Psoas muscle (tissue), 8 donors: ENCODE results near the gene OR2A2. TPM values are rescaled to one million over a fixed set of nuclear protein-coding genes. Genes with fewer than 3 reads are reported as not detected.
"Not testable (repeated sequence)": the region's sequence is repeated elsewhere in the genome, so short reads cannot be mapped to it uniquely, and the experiment has no call there.

Source experiments
- ATAC-seq, 4 donors: fragments of 200-7000 bp; cut with Tn5 transposase; one replicate each; pipeline ENCODE4 v1.9.1; 2020; ENCODE audit warnings: moderate library complexity in 3 of 4, mild to moderate bottlenecking in 2 of 4
- DNase-seq, 2 donors: peaks; one replicate each; pipeline ENCODE4 v3.0.0-alpha.2; 2020
- H3K27ac ChIP-seq: fragments of 200-600 bp; one replicate; pipeline ENCODE4 v1.8.0; 2022
- H3K27me3 ChIP-seq, 3 donors: fragments of 200-600 bp in 1 of 3; one replicate each; pipeline versions ENCODE4 v1.6.1 to v1.8.0; 2013 to 2022; ENCODE audit warnings: low read length in 2 of 3, mild to moderate bottlenecking in 2 of 3, moderate library complexity in 1 of 3; ENCODE audit not compliant: insufficient read depth in 3 of 3
- H3K36me3 ChIP-seq, 2 donors: fragments of 200-600 bp in 1 of 2; one replicate each; pipeline versions ENCODE4 v1.6.1 to v1.8.0; 2013 to 2022; ENCODE audit warnings: low read depth in 1 of 2, mild to moderate bottlenecking in 1 of 2, moderate library complexity in 1 of 2; ENCODE audit not compliant: insufficient read depth in 1 of 2
- H3K4me1 ChIP-seq: fragments of 200-600 bp; one replicate; pipeline ENCODE4 v1.8.0; 2022
- H3K4me3 ChIP-seq: fragments of 200-600 bp; one replicate; pipeline ENCODE4 v1.8.0; 2022; ENCODE audit warnings: mild to moderate bottlenecking
- H3K9me3 ChIP-seq: fragments of 200-600 bp; one replicate; pipeline ENCODE4 v1.8.0; 2022
- WGBS, 3 donors: extraction: QIAGEN DNeasy Blood & Tissue Kit; methylation state at CpG; one replicate each; pipeline versions ENCODE4 v1.1.6 to v1.1.7; 2013; 5-methylcytosine and 5-hydroxymethylcytosine counted together
- intact Hi-C, 2 donors: fragments of 100-400 bp; cut with DNase I; formaldehyde crosslinking; loops; one replicate each; pipeline versions ENCODE4 v1.11.0 to v1.14.2; 2022
- polyA plus RNA-seq, 3 donors: library from polyadenylated mRNA; stranded (reverse); fragments of 200-250 nt; gene quantifications; one replicate each; pipeline ENCODE4 v1.2.3, GENCODE V29; 2013
- total RNA-seq, 4 donors: library from RNA; stranded (reverse); fragmentation: NEBNext Ultra II Directional in 2 of 4; extraction: Animal tissue kit (Norgen Biotek cat#: 25700) in 2 of 4; gene quantifications; one replicate each; pipeline versions ENCODE4 v1.2.1 to v1.2.4, GENCODE V29; 2021 to 2023
- TF ChIP-seq, protein P1 (sequence below): fragments of 200-600 bp; IDR thresholded peaks from one replicate; pipeline ENCODE4 v1.8.0; 2022; ENCODE audit warnings: antibody characterized with exemption
- donor health status: healthy with polysubstance abuse.
- donor health status: DM: no; HTN: no; CAD: no; lungs with moderate emphysema.
- donor health status: Bipolar disorder and iron deficiency.
- donor health status: healthy.
- donor health status: DM: yes; HTN: yes; CAD: no.
- donor health status: DM: no; HTN: no; CAD: no.
- donor health status: DM: no; HTN: no; CAD: no.
- donor health status: DM: yes; HTN: yes; CAD: no.

OR2A2 gene
- total and polyA plus RNA-seq, 7 donors = not detected

DNA sequence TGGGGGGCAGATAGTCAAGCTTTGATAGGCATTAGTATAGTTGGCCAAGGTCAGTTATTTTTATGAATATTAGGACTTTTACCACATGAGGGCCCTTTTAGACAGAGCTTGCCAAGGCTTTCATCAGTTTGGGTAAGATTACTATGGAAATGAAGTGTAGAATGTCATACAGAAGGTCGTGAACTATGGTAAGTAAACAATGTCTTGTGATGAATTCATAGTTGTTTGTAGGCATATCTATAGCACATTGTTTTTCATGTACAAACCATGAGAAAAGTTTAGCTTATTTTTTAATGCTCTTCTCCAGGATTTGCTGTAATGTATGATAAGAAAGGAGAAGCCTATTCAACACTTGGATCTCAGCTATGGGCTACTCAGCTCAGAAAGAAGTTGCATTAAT is 4.3 kb downstream of the OR2A2 start:
- DNase-seq (no peak), ATAC-seq (no peak)
- Histone ChIP-seq H3K27ac (no peak overlapping the region), H3K36me3 (no peaks in the 10 kb centered on the region), H3K4me3 (no peak overlapping the region), H3K4me1 (no peaks in the 10 kb centered on the region), H3K27me3 (peaks cover 0 to 3% (median 0%) of the 10 kb centered on the region in 3 donors), H3K9me3 (no peaks in the 10 kb centered on the region)
- 35 to 38% (median 37%) methylated on average over 1 of the region's 1 CpG for WGBS, 3 donors
- TF ChIP-seq, protein P1, sequence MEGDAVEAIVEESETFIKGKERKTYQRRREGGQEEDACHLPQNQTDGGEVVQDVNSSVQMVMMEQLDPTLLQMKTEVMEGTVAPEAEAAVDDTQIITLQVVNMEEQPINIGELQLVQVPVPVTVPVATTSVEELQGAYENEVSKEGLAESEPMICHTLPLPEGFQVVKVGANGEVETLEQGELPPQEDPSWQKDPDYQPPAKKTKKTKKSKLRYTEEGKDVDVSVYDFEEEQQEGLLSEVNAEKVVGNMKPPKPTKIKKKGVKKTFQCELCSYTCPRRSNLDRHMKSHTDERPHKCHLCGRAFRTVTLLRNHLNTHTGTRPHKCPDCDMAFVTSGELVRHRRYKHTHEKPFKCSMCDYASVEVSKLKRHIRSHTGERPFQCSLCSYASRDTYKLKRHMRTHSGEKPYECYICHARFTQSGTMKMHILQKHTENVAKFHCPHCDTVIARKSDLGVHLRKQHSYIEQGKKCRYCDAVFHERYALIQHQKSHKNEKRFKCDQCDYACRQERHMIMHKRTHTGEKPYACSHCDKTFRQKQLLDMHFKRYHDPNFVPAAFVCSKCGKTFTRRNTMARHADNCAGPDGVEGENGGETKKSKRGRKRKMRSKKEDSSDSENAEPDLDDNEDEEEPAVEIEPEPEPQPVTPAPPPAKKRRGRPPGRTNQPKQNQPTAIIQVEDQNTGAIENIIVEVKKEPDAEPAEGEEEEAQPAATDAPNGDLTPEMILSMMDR = no peak
- intact Hi-C loops = no loop called here

GRCh38 chr7:144118341-144118740 is 9.0 kb downstream of the OR2A2 start:
- TF ChIP-seq, protein P1 = no peak
- intact Hi-C loops = no loop called here
- ATAC-seq (no peak), DNase-seq (no peak)
- no peaks in the 10 kb centered on the region for H3K36me3 ChIP-seq
- no peaks in the 10 kb centered on the region for H3K27me3 ChIP-seq
- H3K9me3 ChIP-seq = no peaks in the 10 kb centered on the region
- H3K27ac ChIP-seq = no peak overlapping the region
- WGBS, 3 donors = 70 to 84% (median 73%) methylated on average over 8 of the region's 8 CpGs
- no peaks in the 10 kb centered on the region for H3K4me1 ChIP-seq
- H3K4me3 ChIP-seq = no peak overlapping the region

GRCh38 chr7:144122876-144123275 is 13.5 kb downstream of the OR2A2 start, which contains the start of gene OR2A14:
TSS of gene OR2A14 (plus strand) at chr7:144123176. CDS start at chr7:144129113, 5,937 bp downstream.
- no peaks in the 10 kb centered on the region for H3K27me3 ChIP-seq
- intact Hi-C loops = no loop called here
- no peaks in the 10 kb centered on the region for H3K9me3 ChIP-seq
- no peak for ATAC-seq
- H3K36me3 ChIP-seq = no peaks in the 10 kb centered on the region
- H3K4me3 ChIP-seq = no peak within 1 kb of the TSS
- no peaks in the 10 kb centered on the region for H3K4me1 ChIP-seq
- 92 to 94% (median 93%) methylated on average over 1 of the region's 1 CpG for WGBS, 3 donors
- TF ChIP-seq, protein P1 = no peak
- DNase-seq = no peak
- H3K27ac ChIP-seq = no peak within 1 kb of the TSS

DNA sequence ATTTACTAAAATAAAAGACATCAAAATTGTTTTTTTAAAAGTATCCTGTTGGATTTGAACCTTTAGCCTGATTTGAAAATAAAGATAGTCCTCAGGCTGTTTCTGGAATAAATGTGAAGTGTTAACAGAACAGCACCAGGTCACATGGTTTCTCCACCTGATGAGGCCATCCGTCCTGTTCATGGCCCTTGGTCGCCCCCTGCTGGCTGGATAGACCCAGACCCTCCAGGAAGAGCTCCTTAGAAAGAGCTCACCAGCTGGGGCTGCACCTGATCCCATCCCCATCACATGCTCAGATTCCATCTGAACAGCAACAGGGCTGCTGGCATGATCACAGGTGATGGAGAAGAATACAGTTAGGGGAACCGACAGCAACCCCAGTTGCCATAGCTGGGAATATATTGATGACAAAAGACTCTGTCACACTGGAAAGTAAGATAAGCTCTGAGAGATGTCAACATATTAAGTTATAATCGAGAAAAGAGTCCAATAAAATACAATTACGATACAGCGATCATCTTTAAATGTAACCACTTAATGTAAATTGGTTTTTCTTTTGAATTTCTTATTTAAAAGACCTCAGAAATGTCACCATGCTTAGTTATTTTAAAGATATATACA is 18.4 kb downstream of the OR2A2 start:
- H3K27ac ChIP-seq = no peak overlapping the region
- H3K27me3 ChIP-seq = no peaks in the 10 kb centered on the region
- H3K9me3 ChIP-seq = no peaks in the 10 kb centered on the region
- H3K36me3 ChIP-seq = no peaks in the 10 kb centered on the region
- no peaks in the 10 kb centered on the region for H3K4me1 ChIP-seq
- ATAC-seq = peak; percentile 69 to 94 (median 84)
- H3K4me3 ChIP-seq = no peak overlapping the region
- DNase-seq = peak; percentile 84 to 91
- WGBS, 3 donors = 40 to 46% (median 44%) methylated on average over 6 of the region's 6 CpGs
- intact Hi-C loops = loop anchor here in 1 of 2 donors (5.0 kb wide), 1 partner anchor 396 kb away; no protein-coding TSS in a partner anchor
- TF ChIP-seq, protein P1 = peak; percentile 74

DNA sequence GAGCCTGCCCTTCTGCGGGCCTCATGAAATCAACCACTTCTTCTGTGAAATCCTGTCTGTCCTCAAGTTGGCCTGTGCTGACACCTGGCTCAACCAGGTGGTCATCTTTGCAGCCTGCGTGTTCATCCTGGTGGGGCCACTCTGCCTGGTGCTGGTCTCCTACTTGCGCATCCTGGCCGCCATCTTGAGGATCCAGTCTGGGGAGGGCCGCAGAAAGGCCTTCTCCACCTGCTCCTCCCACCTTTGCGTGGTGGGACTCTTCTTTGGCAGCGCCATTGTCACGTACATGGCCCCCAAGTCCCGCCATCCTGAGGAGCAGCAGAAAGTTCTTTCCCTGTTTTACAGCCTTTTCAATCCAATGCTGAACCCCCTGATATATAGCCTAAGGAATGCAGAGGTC is 20.2 kb downstream of the OR2A2 start:
- ATAC-seq, H3K9me3 ChIP-seq: not testable (repeated sequence)
- intact Hi-C loops = loop anchor here in 1 of 2 donors (5.0 kb wide), 1 partner anchor 397 kb away; no protein-coding TSS in a partner anchor

More for the DNA sequence above, 20.2 kb downstream of the OR2A2 start:
- H3K4me3 ChIP-seq, H3K4me1 ChIP-seq, H3K27me3 ChIP-seq, DNase-seq, H3K27ac ChIP-seq, H3K36me3 ChIP-seq: not testable (repeated sequence)
- WGBS, 3 donors = 90 to 94% (median 93%) methylated on average over 9 of the region's 9 CpGs
